KOPT-K1 (cell line): ENCODE measurements around the gene ERP44.
"Not testable (repeated sequence)": the region's sequence is repeated elsewhere in the genome, so short reads cannot be mapped to it uniquely, and the experiment has no call there.

Experiments used
- H3K27ac ChIP-seq: fragments of 200-600 bp; sonication (generic); 2 replicates; pipeline ENCODE4 v1.5.1; 2016; ENCODE audit warnings: antibody characterized with exemption, mild to moderate bottlenecking, low read depth, low read length; ENCODE audit not compliant: poor library complexity, severe bottlenecking
- H3K36me3 ChIP-seq: fragments of 200-600 bp; sonication (generic); 2 replicates; pipeline ENCODE4 v1.5.1; 2017; ENCODE audit warnings: antibody characterized with exemption, mild to moderate bottlenecking, low read length, moderate library complexity; ENCODE audit not compliant: insufficient read depth
- H3K9me3 ChIP-seq: fragments of 200-600 bp; sonication (generic); 2 replicates; pipeline ENCODE4 v1.5.1; 2017; ENCODE audit warnings: antibody characterized with exemption, low read length, mild to moderate bottlenecking; ENCODE audit not compliant: insufficient read depth, poor library complexity, severe bottlenecking

The ERP44 gene

DNA sequence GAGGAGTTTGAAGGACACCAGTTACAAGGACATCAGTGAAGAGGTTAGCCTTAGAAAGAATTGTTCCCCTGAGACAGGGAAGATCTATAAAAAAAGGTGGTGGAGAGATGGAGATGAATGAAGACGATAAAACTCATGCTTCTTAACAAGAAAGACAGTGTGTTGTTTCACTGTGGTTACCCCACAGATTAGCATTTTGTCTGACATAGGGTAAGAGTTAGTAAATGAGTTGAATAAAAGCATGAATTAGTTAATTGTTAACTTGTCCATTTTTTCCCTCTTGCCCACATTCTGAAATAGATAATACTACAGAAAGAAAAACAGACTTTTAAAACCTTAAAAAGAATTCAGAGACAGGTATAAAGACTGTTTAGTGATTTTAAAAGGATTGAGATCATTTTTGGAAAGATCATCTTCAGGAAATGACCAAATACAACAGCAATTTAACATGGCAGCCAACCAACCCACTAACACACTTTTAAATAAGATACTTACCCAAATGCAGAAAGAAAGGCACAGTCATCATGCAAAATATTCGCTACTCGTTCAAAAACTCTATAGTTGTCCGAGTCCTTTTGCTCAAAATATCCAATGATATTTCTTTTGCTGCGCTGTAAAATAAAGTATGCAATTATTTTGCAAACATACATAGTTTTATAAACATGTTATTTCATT is 78.5 kb downstream of the ERP44 start:
- H3K36me3 ChIP-seq: peaks cover 40% of the 10 kb centered on the region
- H3K27ac ChIP-seq: no peak overlapping the region

DNA sequence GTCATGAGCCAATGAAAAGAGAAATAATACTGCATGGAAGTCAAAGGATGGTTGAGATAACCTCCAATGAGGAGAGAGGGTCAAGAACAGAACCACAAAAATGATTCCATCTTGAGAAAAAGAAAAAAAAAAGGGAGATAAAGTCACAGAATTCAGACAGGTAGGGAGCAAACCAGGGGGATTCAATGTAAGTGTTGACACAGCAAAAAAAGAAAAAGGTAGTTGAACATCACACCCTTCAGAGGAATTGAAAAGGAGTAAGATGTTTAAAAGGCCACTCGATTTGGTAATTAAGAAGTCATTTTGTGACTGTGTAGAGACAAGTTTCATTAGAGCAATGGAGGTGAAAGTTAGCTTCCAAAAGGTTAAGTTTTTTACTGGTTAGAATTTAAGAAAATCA is 79.3 kb downstream of the ERP44 start:
- H3K36me3 ChIP-seq: peaks cover 46% of the 10 kb centered on the region
- no peak overlapping the region for H3K27ac ChIP-seq
- H3K9me3 ChIP-seq: no peaks in the 10 kb centered on the region

More for the DNA sequence above, 78.5 kb downstream of the ERP44 start:
- H3K9me3 ChIP-seq: no peaks in the 10 kb centered on the region

DNA sequence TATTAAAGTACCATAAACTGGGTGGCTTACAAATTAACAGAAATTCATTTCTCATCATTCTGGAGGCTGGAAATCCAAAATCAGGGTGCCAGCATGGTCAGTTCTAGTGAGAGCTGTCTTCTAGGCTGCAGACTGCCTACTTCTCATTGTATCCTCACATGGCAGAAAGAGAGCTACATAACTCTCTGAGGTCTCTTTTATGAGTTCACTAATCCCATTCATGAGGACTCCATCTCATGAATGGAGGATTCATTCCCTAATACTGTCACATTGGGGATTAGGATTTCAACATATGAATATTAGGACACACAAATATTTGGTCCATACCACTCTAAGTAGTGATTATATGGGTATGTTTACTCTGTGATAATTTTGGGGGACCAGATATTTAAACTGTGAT is 84.0 kb downstream of the ERP44 start:
- H3K36me3 ChIP-seq: peaks cover 42% of the 10 kb centered on the region
- H3K27ac ChIP-seq: no peak overlapping the region
- no peaks in the 10 kb centered on the region for H3K9me3 ChIP-seq

DNA sequence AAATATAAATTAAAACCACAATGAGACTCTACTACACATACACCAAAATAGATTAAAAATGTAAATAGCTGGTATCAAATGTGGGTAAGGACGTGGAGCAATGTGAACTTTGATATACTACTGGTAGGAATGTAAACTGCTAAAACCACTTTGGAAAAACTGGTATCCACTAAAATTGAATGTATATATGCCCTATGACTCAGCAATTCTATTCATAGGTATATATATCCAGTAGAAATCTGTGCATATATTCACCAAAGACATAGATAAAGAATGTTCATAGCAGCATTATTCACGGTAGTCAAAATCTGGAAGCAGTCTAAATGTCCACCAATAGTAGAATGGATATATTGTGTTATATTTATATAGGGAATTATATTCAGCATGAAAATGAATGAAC is 85.2 kb downstream of the ERP44 start:
- Histone ChIP-seq H3K9me3 (no peaks in the 10 kb centered on the region), H3K36me3 (peaks cover 38% of the 10 kb centered on the region), H3K27ac (no peak overlapping the region)

DNA sequence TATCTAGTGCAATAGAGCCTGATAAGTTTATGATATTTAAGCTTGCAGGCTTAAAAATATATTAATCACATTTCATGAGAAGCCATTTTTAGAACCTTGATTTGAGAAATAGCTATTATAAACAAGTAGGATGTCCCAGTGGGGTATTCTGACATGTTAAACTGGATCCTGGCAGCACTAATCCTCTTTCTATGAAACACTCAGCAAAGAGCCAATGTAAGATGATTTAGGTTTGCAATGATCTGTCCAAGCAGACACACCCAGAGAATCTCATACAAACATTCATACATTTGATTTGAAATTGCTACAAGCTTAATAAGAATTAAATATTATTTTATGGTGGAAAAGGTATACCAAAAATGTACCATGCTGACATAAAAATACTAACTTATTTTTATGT is 86.5 kb downstream of the ERP44 start:
- Histone ChIP-seq H3K36me3 (peaks cover 30% of the 10 kb centered on the region), H3K27ac (no peak overlapping the region), H3K9me3 (no peaks in the 10 kb centered on the region)

DNA sequence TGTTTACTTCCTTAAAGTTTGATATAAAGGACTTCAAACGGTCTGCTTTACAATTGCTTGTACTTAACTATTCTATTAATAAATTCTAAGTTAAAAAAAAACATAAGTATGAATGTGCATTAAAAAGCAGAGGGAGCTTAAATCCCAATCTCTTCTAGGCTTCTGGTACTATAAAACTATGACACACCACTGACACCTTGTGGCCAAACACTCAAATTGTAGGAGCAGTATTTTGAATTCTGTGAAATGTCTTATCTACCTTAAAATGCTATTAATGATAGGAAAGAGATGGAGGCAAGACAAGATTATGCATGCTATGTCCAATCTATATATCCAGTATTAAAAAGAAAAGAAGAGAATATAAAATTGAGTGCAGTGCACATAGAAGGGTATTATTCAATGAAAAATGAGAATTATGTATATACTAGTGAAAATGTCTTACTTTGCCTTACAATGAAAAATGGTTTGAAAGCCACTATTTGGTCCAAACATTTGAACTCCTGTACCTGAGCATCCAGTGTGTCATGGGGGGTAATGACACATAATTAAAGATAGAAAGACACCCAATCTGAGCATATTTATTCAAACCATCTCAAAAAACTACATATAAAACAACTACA is 87.6 kb downstream of the ERP44 start:
- no peak overlapping the region for H3K27ac ChIP-seq
- no peaks in the 10 kb centered on the region for H3K9me3 ChIP-seq
- H3K36me3 ChIP-seq: peaks cover 21% of the 10 kb centered on the region

DNA sequence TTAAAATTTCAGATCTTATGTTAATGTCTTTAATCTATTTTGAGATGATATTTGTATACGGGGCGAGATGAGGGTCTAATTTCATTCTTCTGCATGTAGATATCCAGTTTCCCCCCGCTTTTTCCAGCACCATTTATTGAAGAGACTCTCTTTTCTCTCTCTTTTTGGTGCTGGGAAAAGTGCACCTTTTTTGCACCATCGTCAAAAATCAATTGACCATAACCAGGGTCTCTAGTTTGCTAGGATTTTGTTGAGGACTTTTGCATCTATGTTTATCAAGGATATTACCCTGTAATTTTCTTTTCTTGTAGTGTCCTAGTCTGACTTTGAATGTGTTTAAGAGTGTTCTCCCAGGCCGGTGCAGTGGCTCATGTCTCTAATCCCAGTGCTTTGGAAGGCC is 99.0 kb downstream of the ERP44 start:
- no peaks in the 10 kb centered on the region for H3K9me3 ChIP-seq
- no peak overlapping the region for H3K27ac ChIP-seq
- H3K36me3 ChIP-seq: peaks cover 22% of the 10 kb centered on the region

DNA sequence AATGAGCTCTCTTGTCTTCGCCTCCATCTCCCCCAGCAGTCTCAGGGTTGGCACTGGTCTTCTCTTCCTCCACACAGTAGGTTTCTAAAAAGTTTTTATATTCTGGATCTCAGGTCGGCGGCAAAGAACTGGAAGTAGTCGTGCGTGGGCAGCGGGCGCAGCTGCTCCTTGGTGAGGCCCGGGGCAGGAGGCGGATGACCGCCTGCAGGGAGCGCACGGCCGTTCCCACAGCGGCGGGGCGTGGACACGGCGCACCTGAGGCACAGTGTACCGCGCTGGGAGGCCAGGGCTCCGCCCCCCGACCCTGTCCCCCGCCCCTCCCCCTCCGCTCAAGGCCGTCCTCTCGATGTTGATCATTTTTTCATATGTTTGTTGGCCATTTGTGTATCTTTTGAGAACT is 99.9 kb downstream of the ERP44 start:
- Histone ChIP-seq H3K27ac (no peak overlapping the region), H3K9me3 (no peaks in the 10 kb centered on the region), H3K36me3 (peaks cover 13% of the 10 kb centered on the region)

DNA sequence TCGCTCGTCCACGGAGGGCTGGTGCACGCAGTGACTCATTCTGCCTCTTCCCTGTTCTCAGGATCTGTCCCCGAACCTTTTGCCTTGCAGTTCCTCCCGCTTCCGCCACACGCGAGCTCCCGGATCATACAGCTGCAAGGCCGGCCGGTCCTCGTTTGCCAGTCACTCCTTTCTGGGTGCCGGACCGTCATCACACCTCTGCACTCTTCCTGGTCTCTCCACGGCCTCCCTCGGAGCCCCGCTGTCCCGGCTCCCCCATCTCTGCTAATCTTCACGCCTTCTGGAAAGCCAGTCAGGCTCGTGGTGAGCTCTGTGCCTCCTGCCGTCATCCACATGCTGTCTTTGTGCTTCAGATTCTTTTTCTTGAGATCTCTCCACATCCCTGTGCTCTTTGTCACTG is 100.5 kb downstream of the ERP44 start:
- H3K36me3 ChIP-seq: peaks cover 7% of the 10 kb centered on the region
- H3K27ac ChIP-seq: no peak overlapping the region
- H3K9me3 ChIP-seq: no peaks in the 10 kb centered on the region

DNA sequence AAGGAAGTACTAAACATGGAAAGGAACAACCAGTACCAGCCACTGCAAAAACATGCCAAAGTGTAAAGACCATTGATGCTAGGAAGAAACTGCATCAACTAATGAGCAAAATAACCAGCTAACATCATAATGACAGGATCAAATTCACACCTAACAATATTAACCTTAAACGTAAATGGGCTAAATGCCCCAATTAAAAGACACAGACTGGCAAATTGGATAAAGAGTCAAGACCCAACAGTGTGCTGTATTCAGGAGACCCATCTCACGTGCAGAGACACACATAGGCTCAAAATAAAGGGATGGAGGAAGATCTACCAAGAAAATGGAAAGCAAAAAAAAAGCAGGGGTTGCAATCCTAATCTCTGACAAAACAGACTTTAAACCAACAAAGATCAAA is 108.3 kb downstream of the ERP44 start:
- H3K36me3 ChIP-seq, H3K9me3 ChIP-seq, H3K27ac ChIP-seq: not testable (repeated sequence)

DNA sequence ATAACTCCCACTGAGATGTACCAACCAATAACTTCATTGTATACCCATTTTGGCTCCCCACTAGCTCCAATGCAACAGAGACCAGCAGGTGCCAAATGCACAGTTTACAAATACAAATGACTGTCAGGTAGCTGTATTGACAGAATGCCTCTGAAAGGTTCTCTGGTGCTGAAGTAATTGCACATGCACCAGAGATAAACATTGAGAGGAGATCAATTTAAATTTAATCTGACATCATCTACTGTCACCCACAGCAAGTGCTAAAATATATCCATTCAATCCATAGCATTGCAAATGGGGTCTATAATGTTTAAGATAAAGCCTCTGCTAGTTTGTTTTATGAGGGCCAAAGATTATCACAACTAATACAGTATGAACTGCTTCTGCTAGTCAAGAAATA is 112.2 kb downstream of the ERP44 start:
- Histone ChIP-seq H3K27ac (no peak overlapping the region), H3K9me3 (no peaks in the 10 kb centered on the region), H3K36me3 (peaks cover 7% of the 10 kb centered on the region)

DNA sequence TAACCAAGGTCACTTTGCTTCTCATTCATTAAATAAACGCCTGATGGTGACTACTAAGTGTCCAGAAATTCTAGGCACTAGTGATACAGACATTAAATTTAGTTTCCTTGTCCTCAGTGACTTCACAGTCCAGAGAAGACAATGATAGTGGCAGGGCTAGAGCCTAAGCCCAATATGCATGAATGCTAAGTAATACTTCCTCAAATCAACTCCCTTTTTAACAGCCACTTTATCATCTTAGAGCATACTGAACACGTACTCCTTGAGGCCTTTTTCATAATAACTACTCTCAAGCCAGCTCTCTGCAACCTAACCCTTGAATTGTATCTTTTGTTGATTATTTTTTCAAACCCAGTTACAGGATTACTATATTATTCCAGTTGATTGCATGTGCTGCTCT is 118.2 kb downstream of the ERP44 start:
- Histone ChIP-seq H3K27ac (no peak overlapping the region), H3K36me3 (peaks cover 7% of the 10 kb centered on the region), H3K9me3 (no peaks in the 10 kb centered on the region)

DNA sequence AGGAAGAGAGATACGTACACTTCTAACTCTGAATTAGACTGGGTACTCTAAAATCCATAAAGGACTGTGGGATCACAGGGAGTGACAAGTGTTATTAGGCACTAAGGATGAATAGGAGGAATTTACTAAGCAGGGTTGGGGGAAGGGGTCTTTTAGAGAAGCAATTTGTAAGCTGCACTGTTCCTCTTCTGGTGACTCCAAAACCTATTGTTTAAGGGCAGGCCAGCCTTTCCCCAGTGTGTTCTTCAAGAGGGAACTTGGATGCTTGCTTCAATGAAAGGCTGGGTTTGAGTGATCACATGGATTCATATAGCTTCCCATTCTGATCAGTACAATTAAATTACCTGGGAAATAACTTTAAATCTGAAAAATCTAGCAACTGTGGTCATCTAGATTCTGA is 120.6 kb downstream of the ERP44 start:
- H3K36me3 ChIP-seq: peaks cover 12% of the 10 kb centered on the region
- H3K9me3 ChIP-seq: no peaks in the 10 kb centered on the region
- no peak overlapping the region for H3K27ac ChIP-seq

DNA sequence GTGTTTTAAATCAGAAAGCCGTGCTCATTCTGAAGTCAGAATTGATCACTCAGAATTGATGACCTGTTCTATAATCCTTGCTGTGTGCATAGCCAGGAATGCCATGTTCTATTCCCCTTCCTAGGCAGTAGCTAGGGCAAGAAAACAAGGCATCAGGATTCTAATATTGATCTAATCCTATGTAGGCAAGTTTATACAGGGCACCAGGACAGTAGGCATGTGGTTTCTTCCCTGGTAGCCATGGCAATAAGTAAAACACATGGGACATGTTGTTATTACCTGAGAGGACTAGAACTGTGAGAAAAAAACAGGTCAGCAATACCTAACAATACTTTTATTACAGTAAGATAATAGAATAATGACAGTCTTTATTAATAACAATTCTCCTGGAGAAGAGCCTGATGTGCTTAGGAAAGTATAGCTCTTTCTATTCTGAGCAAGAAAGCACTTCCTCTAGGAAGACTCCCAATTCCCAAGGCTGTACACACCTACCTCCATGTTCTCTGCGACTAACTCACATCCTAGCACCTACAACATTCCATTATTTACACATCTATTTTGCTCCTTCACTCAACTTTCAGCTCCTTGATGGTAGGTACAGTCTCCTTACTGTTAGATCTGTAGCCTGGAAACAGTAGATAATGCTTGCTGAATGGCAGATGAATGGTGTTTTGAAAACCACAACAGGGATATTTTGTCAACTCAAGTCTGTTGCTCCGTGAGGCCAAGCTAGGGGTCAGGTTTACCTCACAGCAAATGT is 121.6 kb downstream of the ERP44 start:
- H3K9me3 ChIP-seq: no peaks in the 10 kb centered on the region
- no peak overlapping the region for H3K27ac ChIP-seq
- H3K36me3 ChIP-seq: peaks cover 6% of the 10 kb centered on the region; the same call in 1 of the 2 replicates

DNA sequence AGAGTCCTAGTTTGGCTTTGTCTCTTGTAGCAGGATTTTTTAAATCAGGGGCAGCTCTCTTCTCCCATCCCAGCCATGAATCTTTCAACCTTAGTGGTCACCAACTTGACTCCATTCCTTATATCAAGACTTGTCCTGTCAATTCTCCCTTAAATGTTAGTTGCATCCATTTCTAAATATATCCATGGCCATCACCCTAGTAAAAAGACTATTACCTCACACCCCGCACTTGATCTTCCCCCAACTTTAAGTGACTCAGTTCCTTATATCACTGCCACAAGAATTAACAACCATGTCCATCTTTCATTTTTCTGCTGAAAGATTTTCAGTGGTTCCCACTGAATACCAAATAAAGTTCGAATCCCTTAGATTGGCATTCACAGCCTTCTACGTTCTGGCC is 125.3 kb downstream of the ERP44 start:
- H3K36me3 ChIP-seq: peaks cover 24% of the 10 kb centered on the region
- no peak overlapping the region for H3K27ac ChIP-seq
- H3K9me3 ChIP-seq: no peaks in the 10 kb centered on the region
